Measurements from ENCODE around the gene LBHD2.
A peak's percentile ranks its signal among the peaks of the same experiment; 100 is the strongest.

Gene LBHD2

DNA sequence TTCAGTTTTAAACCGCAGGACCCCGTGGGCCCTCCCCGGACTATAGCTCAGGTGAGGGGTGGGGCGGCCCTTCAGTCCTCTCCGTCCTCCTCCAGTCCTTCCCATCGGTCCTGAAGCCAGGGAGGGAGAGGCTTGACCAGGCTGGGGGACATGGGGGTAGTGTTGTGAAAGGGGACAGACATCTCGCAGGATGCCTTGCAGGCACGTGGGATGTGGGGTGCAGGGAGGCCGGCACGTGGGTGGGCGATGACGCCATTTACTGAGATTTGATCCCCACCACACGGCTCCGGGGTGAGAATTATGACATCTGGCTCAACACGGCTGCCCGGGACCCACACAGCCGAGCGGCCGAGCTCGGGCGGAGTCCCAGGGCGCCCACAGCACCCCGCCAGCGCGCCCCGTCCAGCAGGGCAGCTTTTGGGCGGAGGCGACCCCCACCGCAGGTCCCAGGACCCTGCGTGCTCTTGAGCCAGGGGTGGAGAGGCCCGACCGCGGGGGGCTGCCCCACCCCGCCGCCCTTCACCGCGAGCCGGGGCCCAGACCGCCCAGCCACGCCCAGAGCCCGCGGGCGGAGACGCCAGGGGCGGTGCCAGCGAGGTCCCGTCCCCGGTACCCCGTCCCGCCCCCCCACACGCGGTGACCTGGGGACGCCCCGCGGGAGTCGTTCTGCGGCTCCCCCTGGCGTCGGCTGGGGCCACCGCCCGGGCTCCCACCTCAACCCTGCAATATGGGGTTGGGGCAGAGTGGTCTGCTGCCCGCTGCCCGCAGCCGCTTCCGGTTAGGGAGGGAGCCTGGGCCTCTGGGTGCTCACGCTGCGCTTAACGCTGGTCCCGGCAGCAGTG, 7.3 kb downstream of the LBHD2 start:
- DNase-seq: peak; percentile 62 to 76 (median 68)

DNA sequence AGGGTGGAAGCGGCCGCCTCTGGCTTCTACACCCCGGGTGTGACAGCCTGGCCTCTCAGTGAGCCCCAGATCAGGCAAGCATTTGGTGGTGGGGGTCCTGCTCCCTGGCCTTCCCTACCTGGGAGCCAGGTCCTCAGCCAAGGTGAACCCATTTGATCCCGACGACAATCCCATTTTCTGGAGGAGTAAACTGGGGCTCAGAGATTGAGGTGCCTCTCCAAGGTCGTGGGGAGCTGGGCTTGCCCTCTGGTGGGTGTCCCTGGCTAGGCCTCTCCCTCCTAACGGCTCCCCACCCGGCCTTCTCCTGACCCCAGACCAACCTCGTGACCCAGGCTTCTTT, 7.8 kb downstream of the LBHD2 start:
- DNase-seq: no peak

DNA sequence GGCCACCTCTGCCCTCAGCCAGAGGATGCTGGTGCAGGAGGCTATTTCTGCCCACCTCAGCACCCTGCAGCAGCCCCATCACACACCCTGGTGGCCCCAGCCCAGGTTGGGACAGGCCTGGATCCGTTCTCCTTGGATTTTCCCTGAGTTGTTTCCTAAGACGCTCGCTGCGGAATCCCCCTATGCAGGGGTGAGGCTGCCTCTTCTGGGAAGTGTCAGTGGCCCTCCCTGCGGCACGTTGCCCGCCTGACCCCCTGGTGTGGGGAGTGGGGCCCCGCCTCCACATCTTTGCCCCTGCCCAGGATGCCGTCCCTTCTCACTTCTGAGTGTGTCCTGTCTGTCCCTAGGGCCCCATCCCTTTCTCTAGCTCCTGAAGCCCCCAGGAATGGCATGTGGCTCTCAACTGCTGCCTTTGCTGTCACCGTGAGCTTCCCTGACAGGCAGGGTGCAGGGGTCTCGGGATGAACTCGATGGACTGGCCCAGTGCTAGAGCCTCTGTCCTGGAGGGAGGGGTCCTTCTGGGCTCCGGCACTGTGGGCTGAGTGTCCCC, 9.9 kb downstream of the LBHD2 start:
- no peak for DNase-seq

DNA sequence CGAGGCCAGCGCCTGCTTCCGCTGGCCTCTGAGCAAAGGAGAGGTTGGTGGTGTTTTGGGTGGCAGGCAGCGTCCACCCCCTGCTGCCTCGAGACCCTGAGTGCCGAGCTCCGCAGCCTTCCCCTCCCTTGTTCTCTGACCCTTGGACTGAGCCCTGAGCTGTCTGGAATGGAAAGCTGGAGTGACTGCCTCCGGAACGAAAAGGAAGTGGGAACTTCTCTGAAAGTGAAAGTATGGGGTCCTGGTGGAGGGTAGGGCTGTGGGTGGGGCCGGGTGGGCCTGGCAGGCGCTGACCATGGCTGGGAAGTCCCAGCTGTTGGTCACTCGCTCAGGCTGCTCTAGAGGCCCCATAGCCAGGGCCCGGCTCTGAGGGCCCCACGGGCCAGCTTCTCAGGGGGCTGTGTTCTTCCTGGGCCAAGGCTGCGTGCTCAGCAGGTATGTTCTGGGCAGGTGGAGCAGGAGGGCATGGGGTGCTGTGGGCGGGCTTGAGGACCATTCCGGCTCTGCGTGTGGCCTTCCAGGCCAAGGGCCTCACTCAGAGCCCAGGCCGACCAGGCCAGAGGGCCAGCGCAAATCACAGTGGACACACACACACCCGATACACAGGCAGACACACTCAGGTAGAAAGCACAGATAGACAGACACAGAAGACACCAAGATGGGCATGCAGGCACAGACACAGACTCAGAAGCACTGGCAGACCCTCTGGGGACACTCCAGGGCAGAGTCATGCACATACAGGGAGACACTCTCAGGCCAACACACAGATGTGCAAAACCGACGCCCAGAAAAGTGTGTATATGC, 10.6 kb downstream of the LBHD2 start, which contains the start of gene EXOC3L4:
Gene EXOC3L4, plus strand, starts transcription at position 320 of the 804 bp plus-strand sequence. CDS start 5,495 bp downstream, outside the sequence.
- DNase-seq: no peak

DNA sequence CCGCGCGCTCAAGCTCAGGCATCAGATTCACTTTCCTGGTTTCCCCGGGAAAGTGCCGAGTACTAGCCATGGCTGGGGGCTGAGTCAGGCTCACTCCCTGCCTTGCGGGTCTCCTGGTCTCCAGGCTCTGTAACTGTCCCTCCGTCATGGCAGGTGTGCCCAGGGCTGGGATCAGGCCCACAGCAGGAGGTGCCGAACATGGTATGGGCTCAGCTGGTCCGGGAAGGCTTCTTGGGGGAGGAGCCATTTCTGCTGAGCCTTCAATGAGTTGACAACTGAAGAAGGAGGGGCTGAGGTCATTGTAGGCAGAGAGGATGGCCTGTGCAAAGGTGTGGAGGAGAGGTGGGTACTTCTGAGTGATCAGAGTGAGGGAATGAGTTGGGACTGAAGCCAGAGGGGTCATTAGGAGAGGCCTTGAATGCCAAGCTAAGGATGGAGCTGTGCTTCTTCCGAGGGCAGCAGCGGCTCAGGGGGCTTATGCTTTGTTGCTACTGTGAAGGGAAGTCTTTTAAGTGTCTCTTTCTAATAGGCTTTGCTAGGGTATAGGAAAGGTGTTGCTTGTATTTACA, 11.3 kb downstream of the LBHD2 start:
- DNase-seq: no peak

DNA sequence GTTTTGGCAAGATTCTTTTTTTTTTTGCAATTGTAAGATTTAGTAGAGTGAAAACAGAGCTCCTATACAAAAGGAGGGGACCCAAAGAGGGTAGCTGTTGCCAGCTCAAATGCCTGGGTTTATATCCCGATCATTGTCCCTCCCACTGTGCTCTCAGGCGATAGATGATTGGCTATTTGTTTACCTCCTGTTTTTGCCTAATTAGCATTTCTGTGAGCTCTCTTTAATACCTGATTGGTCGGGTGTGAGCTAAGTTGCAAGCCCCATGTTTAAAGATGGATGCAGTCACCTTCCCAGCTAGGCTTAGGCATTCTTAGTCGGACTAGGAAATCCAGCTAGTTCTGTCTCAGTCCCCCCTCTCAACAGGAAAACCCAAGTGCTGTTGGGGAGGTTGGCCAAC, 12.4 kb downstream of the LBHD2 start:
- no peak for DNase-seq

DNA sequence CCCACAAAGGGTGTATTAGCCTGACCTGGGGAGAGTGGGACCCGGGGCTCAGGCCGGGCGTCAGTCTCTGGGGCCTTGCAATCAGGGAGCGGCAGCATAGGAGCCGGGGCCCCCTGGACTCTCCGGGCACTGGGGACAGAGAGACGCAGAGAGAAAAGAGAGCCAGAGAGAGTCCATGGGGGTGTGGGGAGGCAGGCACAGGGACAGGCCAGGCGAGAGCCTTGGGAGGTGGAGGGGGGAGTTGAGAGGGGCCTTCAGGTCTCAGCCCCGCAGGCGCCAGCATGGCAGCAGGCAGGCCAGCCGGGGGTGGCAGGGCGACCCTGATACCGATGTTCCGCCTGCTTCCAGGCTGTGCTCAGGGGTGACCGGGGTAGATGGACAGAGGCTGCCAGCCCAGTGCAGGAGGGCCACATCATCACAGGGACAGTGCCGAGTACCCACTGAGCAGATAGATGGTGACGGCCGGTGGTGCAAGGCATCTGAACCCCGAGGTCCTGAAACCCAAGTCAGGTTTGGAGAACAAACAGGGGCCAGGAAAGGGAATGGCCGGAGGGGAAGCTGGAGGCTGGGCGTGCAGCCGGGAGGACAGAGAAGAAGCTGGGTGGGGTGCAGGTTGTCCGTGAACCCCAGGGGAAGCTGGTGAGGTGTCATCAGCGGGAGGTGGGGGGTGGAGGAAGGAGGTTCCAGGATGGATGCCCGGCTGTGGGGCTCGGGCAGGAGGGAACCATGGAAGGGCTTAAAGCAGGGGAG, 13.4 kb downstream of the LBHD2 start:
- no peak for DNase-seq

DNA sequence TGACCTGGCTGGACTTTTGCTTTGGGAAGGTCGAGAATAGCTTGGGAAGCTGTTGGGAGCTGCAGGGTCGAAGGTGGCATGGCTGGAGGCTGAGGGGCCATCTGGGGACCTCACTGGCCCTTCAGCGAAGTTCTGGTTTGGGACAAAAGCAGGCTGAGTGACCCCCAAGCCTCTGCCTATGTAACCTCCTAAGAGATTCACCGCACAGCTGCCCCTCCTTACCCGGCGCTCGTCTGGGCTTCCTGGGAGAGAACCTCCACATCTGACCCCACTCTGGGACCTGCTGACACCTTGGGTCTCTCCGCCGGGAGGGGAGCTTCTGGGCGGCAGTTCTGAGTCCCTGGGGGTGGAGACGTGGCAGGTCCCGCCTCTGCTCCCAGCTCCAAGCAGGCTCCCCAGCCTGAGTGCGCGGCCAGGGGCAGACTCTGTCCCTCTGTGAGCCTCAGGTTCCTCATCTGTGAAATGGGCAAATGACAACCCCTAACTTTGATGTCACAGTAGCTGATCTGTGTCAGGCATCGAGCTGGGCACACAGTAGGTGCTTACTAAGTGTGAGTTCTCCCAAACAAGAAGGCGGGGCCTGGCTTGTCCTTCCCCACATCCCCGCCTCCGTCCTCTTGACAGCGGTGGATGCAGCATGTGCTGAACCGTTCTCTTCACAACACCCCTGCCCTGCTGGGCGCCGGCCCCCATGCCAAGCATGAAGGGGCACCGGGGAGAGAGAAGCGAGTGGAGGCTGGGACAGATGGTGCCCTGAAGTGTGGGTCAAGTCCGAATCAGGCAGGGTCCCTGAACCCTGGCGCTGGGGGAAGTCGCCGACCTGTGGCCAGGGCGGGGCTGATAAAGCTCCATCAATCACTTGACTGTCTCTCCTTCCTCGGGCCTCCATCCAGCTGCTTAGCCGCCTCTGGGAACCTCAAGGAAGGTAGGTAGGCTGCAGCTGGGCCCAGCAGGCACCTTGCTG, 14.3 kb downstream of the LBHD2 start:
- no peak for DNase-seq

DNA sequence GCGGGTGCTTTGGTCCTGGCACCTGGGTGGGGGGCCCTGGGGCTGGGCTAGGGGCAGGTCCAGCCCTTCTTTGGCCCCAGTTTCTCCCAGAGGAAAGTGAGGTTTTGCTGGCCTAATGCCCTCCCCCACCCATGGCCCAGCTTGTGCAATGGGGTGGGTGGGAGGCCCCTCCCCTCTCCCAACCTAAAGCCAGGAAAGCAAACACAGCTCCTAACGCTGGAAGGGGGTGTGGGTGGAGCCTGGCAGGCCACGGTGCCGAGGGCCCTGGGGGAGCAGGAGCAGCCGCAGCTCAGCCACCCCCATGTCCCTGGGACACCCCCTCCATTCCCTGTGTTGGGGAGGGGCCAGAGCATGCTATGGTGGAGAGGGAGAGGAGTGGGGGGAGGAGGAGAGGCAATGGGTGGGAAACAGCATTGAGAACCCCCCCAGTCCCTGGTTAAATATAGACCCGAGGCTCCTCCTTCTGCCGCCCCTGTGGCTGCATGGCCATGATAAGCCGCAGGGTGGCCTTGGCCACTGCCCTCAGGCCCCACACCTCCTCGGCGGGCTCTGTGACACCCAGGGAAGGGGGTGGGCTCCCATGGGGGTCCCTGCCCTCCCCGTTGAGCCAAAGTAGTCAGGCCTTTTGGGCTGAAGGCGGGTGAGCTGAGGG, 15.2 kb downstream of the LBHD2 start:
- DNase-seq: no peak

DNA sequence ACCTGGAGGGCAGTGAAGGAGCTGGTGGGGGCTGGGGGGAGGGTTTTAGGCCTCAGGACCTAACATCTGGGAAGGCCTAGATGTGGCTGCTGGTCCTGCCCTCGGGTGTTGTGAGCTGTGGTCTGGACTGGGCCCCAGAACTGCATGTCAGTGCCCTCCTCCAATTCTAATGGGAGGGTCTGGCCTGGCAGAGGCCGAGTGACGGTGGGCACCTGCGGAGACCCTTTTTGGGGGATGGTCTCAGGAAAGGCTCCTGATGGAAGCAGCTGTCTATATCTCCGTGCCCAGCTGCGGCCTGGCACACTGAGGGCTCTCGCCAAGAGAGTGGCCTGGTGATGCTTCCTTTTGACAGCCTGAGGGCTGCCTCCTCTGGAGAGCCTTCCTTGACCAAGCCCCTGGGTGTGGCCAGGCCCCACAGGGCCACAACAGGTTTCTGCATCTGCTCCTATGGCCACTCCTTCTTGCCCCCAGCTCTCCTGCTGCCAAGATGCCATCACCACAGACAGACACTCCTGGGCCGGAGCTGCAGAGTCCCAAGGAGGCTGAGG, 15.8 kb downstream of the LBHD2 start:
- no peak for DNase-seq

DNA sequence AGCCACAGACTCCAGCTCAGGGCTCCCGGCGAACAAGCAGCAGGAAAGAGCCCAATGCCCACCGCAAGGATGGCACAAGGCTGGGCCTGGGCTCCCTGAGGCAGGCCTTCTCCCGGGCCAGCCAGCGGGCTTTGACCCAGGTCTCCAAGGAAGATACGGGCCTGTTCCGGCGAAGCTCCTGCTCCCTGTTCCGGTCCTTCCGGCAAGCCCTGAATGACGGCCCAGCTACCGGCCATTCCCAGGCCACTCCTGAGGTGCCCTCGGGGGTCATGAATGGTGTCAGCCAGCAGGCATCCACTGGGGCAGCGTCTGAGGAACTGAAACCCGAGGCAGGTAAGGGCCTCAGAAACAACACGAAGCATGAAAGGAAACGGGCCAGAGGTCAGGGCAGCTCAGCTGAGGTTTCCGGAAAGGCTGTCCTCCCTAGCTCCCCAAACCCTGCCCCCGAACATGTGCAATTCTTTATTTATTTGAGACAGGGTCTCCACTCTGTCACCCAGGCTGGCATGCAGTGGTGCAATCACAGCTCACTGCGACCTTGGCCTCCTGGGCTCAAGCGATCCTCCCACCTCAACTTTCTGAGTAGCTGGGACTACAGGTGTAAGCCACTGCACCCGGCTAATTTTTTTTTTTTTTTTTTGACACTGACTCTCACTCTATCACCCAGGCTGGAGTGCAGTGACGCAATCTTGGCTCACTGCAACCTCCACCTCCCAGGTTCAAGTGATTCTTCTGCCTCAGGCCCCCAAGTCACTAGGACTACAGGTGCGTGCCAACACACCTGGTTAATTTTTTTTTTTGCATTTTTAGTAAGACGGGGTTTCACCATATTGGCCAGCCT, 16.5 kb downstream of the LBHD2 start:
- no peak for DNase-seq

DNA sequence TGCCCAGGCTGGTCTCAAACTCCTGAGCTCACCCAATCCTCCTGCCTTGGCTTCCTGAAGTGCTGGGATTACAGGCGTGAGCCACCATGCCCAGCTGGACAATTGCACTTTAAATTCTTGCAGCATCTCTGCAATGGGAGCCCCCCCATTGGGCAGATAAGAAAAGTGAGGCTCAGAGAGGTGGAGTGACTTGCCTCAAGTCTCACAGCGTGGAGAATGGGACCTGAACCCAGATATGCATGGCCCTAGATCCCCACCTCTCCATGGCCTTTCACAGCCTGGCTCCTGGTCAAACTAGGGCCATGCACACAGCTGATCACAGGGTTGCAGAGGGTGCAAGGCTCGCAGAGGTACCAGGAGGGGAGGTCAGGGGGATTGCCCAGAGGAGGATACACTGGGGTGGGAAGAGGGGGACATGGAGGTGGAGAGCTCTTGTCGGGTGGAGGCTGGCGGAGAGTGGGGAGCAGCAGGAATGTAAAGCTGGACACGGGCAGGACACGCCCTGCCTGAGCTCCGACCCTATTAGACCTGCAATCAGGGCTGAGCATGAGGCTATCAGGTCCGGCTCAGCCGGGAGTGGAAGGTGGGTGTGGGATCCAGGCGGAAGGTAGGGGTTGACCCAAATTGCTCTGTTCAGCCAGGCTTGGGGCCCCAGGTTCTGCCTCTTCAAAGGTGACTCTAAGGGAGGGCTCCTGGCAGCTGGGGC, 17.4 kb downstream of the LBHD2 start:
- DNase-seq: no peak

DNA sequence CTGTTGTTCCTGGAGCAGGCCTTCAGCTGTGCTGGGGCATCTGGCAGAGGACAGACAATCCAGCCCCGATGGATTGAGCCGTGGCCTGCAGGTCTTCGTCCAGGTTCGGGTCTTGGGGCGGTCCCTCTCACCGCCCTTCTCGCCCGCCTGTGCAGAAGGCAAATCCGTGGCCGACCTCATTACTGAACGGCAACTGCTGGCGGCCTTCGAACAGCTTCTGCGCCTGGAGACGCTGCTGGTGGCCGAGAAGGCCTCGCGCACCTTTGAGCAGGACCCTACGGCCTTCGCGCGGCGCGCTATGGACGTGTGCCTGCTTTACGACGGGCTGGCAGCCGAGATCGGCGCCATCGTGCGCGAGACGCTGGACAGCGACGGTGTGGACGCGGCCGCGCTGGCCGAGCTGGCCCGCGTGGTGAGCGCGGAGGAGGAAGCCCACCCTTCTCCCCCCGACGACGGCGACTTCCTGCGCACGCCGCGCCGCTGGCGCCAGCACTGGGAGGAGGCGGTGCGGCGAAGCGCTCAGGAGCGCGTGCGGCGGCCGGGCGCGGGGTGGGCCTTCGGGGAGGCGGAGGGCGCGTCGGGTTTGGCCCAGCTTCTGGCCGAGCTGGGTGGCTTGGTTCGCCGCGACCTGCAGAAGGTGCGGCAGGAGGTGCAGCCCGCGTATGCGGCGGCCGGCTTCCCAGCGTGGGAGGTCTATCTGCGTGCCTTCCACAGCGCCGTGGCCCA, 18.1 kb downstream of the LBHD2 start:
- no peak for DNase-seq

DNA sequence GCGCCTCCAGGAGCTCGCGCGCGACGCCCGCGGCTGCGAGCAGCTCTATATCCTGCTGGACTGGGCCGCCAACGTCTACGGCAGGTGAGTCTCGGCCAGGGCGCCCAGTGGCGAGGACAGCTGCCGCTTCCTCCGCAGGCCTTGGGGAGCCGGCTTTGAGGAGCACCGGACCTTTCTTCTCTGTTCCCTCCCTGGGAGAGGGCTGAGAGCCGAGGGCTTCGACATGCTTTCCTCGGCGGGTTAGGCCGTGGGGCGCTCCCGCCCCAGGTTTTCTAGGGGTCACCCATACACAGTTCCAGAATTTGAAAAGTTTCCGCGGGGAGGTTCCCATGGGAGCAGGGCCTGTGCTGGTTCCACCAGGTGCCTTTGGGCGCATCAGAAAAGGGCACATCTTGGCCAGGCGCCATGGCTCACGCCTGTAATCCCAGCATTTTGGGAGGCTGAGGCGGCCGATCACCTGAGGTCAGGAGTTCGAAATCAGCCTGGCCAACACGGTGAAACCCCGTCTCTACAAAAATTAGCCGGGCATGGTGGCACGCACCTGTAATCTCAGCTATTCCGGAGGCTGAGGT, 18.8 kb downstream of the LBHD2 start:
- no peak for DNase-seq

DNA sequence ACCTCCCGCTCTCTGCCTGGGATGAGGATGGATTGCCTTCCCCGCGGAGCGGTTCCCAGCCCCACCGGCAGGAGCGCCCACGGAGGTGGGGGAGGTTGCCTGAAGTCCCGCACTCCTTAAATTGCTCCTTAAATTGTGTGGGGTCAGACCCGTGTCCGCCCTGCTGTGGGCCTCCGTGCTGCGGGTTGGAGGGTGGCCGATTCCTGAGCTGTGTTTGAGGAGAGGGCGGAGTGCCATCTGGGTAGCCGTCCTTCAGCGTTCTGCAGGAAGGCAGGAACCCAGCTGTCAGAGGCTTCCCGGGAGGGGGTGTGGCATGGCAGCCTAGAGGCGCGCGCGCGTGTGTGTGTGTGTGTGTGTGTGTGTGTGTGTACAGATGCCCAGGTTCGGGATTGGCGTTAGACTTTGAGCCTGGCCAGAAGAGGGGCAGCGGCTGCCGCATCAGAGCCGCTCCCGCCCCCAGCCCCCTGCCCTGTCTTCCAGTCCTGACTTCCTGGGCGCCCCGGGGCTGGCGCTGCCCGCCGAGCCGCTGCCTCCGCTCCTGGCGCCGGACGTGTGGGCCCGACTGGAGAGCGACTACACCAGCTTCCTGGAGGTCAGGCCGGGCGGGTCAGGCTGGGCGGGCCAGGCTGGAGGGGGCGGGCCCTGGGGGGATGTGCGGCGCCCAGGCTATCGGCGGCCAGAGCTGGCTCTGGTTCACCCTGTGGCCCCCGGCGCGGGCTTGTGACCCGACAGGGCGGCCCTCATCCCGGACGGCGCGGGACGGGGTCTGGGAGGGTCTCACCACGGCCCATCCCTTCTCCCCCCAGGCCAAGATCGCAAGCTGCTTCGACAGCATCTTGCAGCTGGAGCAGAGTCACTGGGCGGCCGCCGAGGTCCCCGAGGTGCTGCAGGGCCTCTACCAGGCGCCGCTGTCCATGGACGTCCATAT, 19.7 kb downstream of the LBHD2 start:
- DNase-seq: peak in 1 of 5 experiments; percentile 22

DNA sequence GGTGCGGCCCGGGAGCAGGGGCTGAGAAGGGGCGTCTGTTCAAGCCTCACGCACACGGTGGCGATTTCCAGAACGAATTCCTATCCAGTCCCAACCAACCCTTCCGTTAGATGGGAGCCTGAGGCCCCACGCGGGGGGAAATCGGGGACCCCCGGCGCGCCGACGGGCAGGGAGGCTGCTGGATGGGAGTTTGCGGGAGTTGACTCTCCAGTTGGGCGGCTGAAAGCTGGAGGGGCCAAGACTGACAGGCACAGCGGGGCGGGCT, 20.3 kb downstream of the LBHD2 start:
- no peak for DNase-seq

Data from T-helper 2 cell (primary cell).